ENCODE results near the gene L3MBTL1.

L3MBTL1 gene

GRCh38 chr20:43564455-43564854 is 57.0 kb downstream of the L3MBTL1 start:
- H3K4me3 ChIP-seq (ENCODE audit: control insufficient read depth, low read depth, low read length): no peak overlapping the region
- DNase-seq (ENCODE audit: low read depth): no peak
- no peak for TF ChIP-seq CTCF (conservative IDR thresholded peaks at IDR 0.05; ENCODE audit: control insufficient read depth, insufficient read depth, low read depth, low read length)

- TF ChIP-seq CTCF (conservative IDR thresholded peaks at IDR 0.05; ENCODE audit: control insufficient read depth, insufficient read depth, low read depth, low read length): no peak
- no peak overlapping the region for H3K4me3 ChIP-seq (ENCODE audit: control insufficient read depth, low read depth, low read length)
- DNase-seq (ENCODE audit: low read depth): no peak
These were observed 57.7 kb downstream of the L3MBTL1 start for GRCh38 chr20:43564993-43565757.

GRCh38 chr20:43565758-43566104 is 58.2 kb downstream of the L3MBTL1 start:
- no peak for TF ChIP-seq CTCF (conservative IDR thresholded peaks at IDR 0.05; ENCODE audit: control insufficient read depth, insufficient read depth, low read depth, low read length)
- DNase-seq (ENCODE audit: low read depth): no peak
- H3K4me3 ChIP-seq (ENCODE audit: control insufficient read depth, low read depth, low read length): no peak overlapping the region

GRCh38 chr20:43567477-43567876 is 60.0 kb downstream of the L3MBTL1 start:
- no peak for TF ChIP-seq CTCF (conservative IDR thresholded peaks at IDR 0.05; ENCODE audit: control insufficient read depth, insufficient read depth, low read depth, low read length)
- DNase-seq (ENCODE audit: low read depth): no peak

GRCh38 chr20:43568706-43569105 is 61.2 kb downstream of the L3MBTL1 start:
- TF ChIP-seq CTCF (conservative IDR thresholded peaks at IDR 0.05; ENCODE audit: control insufficient read depth, insufficient read depth, low read depth, low read length): no peak
- no peak for DNase-seq (ENCODE audit: low read depth)
- no peak overlapping the region for H3K4me3 ChIP-seq (ENCODE audit: control insufficient read depth, low read depth, low read length)

More at GRCh38 chr20:43567477-43567876, 60.0 kb downstream of the L3MBTL1 start:
- H3K4me3 ChIP-seq (ENCODE audit: control insufficient read depth, low read depth, low read length): no peak overlapping the region

- TF ChIP-seq CTCF (conservative IDR thresholded peaks at IDR 0.05; ENCODE audit: control insufficient read depth, insufficient read depth, low read depth, low read length): no peak
- DNase-seq (ENCODE audit: low read depth): no peak
- H3K4me3 ChIP-seq (ENCODE audit: control insufficient read depth, low read depth, low read length): no peak overlapping the region
These were observed 61.8 kb downstream of the L3MBTL1 start for GRCh38 chr20:43569282-43569681.
